PC-9 (cell line): Measurements from ENCODE around the gene TGM2.

Source experiments
- EZH2 ChIP-seq: fragments of 200-600 bp; sonication (generic); IDR thresholded peaks from 2 replicates; pipeline ENCODE4 v1.8.0; 2017; ENCODE audit warnings: antibody characterized with exemption, low read depth
- TF ChIP-seq, protein P1 (sequence below): fragments of 200-600 bp; sonication (generic); conservative IDR thresholded peaks from 2 replicates; pipeline ENCODE4 v1.6.1; 2017; ENCODE audit warnings: mixed run types, antibody characterized with exemption, mild to moderate bottlenecking, moderate library complexity

DNA sequence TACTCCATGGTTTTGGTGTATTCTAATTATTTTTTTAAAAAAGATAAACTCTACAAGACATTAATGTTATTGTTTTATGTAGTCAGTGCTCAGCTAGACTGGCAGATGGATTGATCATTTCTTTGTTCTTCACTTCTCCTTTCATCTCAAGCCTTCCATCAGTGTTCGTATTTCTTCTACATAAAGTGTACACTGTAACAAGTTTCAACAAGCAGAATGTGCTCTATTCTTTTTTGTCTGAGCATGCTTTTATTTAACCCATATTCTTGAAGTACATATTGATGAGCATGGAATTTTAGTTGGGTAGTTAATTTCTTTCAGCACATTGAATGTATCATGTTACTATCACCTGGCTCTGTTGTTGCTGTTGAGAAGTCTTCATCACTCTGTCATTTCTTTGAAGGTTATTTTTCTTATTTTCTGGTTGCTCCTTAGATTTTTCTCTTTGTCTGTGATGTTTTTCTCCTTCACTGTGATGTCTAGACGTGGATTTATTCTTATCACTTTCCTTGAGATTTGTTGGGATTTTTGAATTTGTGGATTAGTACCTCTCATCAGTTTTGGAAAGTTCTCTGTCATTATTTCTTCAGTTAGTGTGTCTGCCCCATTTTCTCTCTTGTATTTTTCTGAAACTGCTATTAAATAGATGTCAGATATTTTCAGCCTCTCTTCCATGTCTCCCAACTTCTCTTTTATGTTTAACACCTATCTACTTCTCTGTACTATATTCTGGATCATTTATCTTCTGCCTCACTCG, 48.5 kb downstream of the TGM2 start:
- TF ChIP-seq, protein P1, sequence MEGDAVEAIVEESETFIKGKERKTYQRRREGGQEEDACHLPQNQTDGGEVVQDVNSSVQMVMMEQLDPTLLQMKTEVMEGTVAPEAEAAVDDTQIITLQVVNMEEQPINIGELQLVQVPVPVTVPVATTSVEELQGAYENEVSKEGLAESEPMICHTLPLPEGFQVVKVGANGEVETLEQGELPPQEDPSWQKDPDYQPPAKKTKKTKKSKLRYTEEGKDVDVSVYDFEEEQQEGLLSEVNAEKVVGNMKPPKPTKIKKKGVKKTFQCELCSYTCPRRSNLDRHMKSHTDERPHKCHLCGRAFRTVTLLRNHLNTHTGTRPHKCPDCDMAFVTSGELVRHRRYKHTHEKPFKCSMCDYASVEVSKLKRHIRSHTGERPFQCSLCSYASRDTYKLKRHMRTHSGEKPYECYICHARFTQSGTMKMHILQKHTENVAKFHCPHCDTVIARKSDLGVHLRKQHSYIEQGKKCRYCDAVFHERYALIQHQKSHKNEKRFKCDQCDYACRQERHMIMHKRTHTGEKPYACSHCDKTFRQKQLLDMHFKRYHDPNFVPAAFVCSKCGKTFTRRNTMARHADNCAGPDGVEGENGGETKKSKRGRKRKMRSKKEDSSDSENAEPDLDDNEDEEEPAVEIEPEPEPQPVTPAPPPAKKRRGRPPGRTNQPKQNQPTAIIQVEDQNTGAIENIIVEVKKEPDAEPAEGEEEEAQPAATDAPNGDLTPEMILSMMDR = no peak
- no peak for TF ChIP-seq EZH2
